H9 (cell line): ENCODE data around the gene MIPEP. TPM values are rescaled to one million over a fixed set of nuclear protein-coding genes. Genes with fewer than 3 reads are reported as not detected.

ENCODE experiments used
- DNase-seq: peaks from one replicate; pipeline ENCODE4 v3.0.0-alpha.2; 2017
- H2AFZ ChIP-seq: one replicate; pipeline ENCODE4 v1.6.1; 2013; ENCODE audit warnings: mild to moderate bottlenecking, low read length, control low read depth, moderate library complexity
- H2AK5ac ChIP-seq: 2 replicates; pipeline ENCODE4 v1.6.1; 2013; ENCODE audit warnings: low read length, control low read depth, mixed read lengths; ENCODE audit not compliant: insufficient read length
- H2BK120ac ChIP-seq: one replicate; pipeline ENCODE4 v1.6.1; 2013; ENCODE audit warnings: low read depth, mild to moderate bottlenecking, low read length, control low read depth, inconsistent platforms; ENCODE audit not compliant: poor library complexity, severe bottlenecking
- H2BK12ac ChIP-seq: 2 replicates; pipeline ENCODE4 v1.6.1; 2013; ENCODE audit warnings: low read length, control low read depth, mixed read lengths, low read depth; ENCODE audit not compliant: insufficient read length
- H2BK15ac ChIP-seq: 2 replicates; pipeline ENCODE4 v1.6.1; 2013; ENCODE audit warnings: low read depth, low read length, control low read depth
- H2BK20ac ChIP-seq: one replicate; pipeline ENCODE4 v1.6.1; 2013; ENCODE audit warnings: low read depth, mild to moderate bottlenecking, low read length, control low read depth, inconsistent platforms; ENCODE audit not compliant: poor library complexity, severe bottlenecking
- H2BK5ac ChIP-seq: 2 replicates; pipeline ENCODE4 v1.6.1; 2013; ENCODE audit warnings: low read length, control low read depth, mixed read lengths; ENCODE audit not compliant: insufficient read length
- H3K14ac ChIP-seq: 2 replicates; pipeline ENCODE4 v1.6.1; 2013; ENCODE audit warnings: low read length, control low read depth; ENCODE audit not compliant: insufficient read depth
- H3K18ac ChIP-seq: 2 replicates; pipeline ENCODE4 v1.6.1; 2013; ENCODE audit warnings: low read depth, mild to moderate bottlenecking, mixed read lengths, low read length, control low read depth; ENCODE audit not compliant: insufficient read length
- H3K23ac ChIP-seq: 2 replicates; pipeline ENCODE4 v1.6.1; 2013; ENCODE audit warnings: low read length, control low read depth, mixed read lengths, low read depth; ENCODE audit not compliant: insufficient read length
- H3K23me2 ChIP-seq: 2 replicates; pipeline ENCODE4 v1.6.1; 2013; ENCODE audit warnings: low read depth, mild to moderate bottlenecking, mixed read lengths, low read length, control low read depth; ENCODE audit not compliant: insufficient read length, poor library complexity, severe bottlenecking
- H3K27ac ChIP-seq: 2 replicates; pipeline ENCODE4 v1.5.1; 2013; ENCODE audit warnings: low read length, control low read depth, mixed read lengths, low read depth; ENCODE audit not compliant: insufficient read length
- H3K27me3 ChIP-seq: 2 replicates; pipeline ENCODE4 v1.6.1; 2013; ENCODE audit warnings: low read length, control low read depth, inconsistent platforms; ENCODE audit not compliant: insufficient read depth
- H3K4ac ChIP-seq: 2 replicates; pipeline ENCODE4 v1.6.1; 2013; ENCODE audit warnings: low read depth, mild to moderate bottlenecking, control low read depth, inconsistent platforms, low read length, moderate library complexity
- H3K4me1 ChIP-seq: 2 replicates; pipeline ENCODE4 v1.6.1; 2013; ENCODE audit warnings: low read length, control low read depth, inconsistent platforms; ENCODE audit not compliant: insufficient read depth
- H3K4me2 ChIP-seq: 2 replicates; pipeline ENCODE4 v1.6.1; 2013; ENCODE audit warnings: low read length, control low read depth, mixed read lengths; ENCODE audit not compliant: insufficient read length, insufficient read depth
- H3K56ac ChIP-seq: 2 replicates; pipeline ENCODE4 v1.6.1; 2013; ENCODE audit warnings: low read depth, mild to moderate bottlenecking, mixed read lengths, low read length, control low read depth; ENCODE audit not compliant: insufficient read length
- H3K79me1 ChIP-seq: 2 replicates; pipeline ENCODE4 v1.6.1; 2013; ENCODE audit warnings: low read depth, mild to moderate bottlenecking, moderate library complexity, low read length, control low read depth, inconsistent platforms; ENCODE audit not compliant: insufficient read depth, poor library complexity, severe bottlenecking
- H3K79me2 ChIP-seq: 2 replicates; pipeline ENCODE4 v1.6.1; 2013; ENCODE audit warnings: low read length, control low read depth, inconsistent platforms; ENCODE audit not compliant: insufficient read depth
- H3K9ac ChIP-seq: 2 replicates; pipeline ENCODE4 v1.6.1; 2013; ENCODE audit warnings: low read length, control low read depth, mixed read lengths; ENCODE audit not compliant: insufficient read length; ENCODE audit errors: extremely low read depth
- H3K9me3 ChIP-seq: one replicate; pipeline ENCODE4 v1.6.1; 2013; ENCODE audit warnings: low read depth, low read length, inconsistent platforms; ENCODE audit not compliant: control insufficient read depth
- H3T11ph ChIP-seq: one replicate; pipeline ENCODE4 v1.6.1; 2013; ENCODE audit warnings: mild to moderate bottlenecking, low read length, control low read depth, inconsistent platforms
- H4K20me1 ChIP-seq: one replicate; pipeline ENCODE4 v1.6.1; 2013; ENCODE audit not compliant: control insufficient read depth, insufficient read length, insufficient read depth
- H4K5ac ChIP-seq: 2 replicates; pipeline ENCODE4 v1.6.1; 2013; ENCODE audit warnings: low read depth, mild to moderate bottlenecking, mixed read lengths, low read length, control low read depth; ENCODE audit not compliant: insufficient read length
- H4K8ac ChIP-seq: replicated peaks from 2 replicates; pipeline ENCODE4 v1.6.1; 2013; ENCODE audit warnings: low read length, control low read depth, mixed read lengths, low read depth; ENCODE audit not compliant: insufficient read length
- H4K91ac ChIP-seq: 2 replicates; pipeline ENCODE4 v1.6.1; 2013; ENCODE audit warnings: low read depth, mild to moderate bottlenecking, moderate library complexity, mixed read lengths, low read length, control low read depth; ENCODE audit not compliant: insufficient read length
- H3K27ac Mint-ChIP-seq, 3 experiments: 2 replicates in 2 of 3; 3 replicates in 1 of 3; pipeline ENCODE4 v1.8.0; 2020 to 2021; ENCODE audit warnings: mixed read lengths in 3 of 3, mild to moderate bottlenecking in 1 of 3, moderate library complexity in 1 of 3
- H3K27me3 Mint-ChIP-seq: 2 replicates; pipeline ENCODE4 v1.8.0; 2021; ENCODE audit warnings: low read depth, mild to moderate bottlenecking, moderate library complexity, mixed read lengths
- H3K36me3 Mint-ChIP-seq, 3 experiments: 2 replicates in 2 of 3; 3 replicates in 1 of 3; pipeline ENCODE4 v1.8.0; 2020 to 2021; ENCODE audit warnings: low read depth in 3 of 3, mixed read lengths in 3 of 3; ENCODE audit not compliant: insufficient read depth in 1 of 3
- H3K4me1 Mint-ChIP-seq, 2 experiments: 2 replicates each; pipeline ENCODE4 v1.8.0; 2020; ENCODE audit warnings: mixed read lengths in 2 of 2
- H3K4me3 Mint-ChIP-seq, 2 experiments: 2 replicates in 1 of 2; 3 replicates in 1 of 2; pipeline ENCODE4 v1.8.0; 2020 to 2021; ENCODE audit warnings: mild to moderate bottlenecking in 2 of 2, mixed read lengths in 2 of 2, moderate library complexity in 1 of 2
- H3K9me3 Mint-ChIP-seq, 2 experiments: 2 replicates in 1 of 2; 3 replicates in 1 of 2; pipeline ENCODE4 v1.8.0; 2020; ENCODE audit warnings: mild to moderate bottlenecking in 2 of 2, mixed read lengths in 2 of 2, moderate library complexity in 1 of 2
- total RNA-seq: library from RNA; stranded (reverse); gene quantifications from 2 replicates; pipeline ENCODE4 v1.2.1, GENCODE V29; 2021
- TF ChIP-seq, protein P1 (sequence below): fragments of 200-600 bp; sonication (generic); conservative IDR thresholded peaks from 3 replicates; pipeline ENCODE4 v1.8.0; 2021; ENCODE audit warnings: antibody characterized with exemption, mild to moderate bottlenecking

Gene MIPEP
- total RNA-seq, 1 experiment from 2014 or later = 18.5 TPM

GRCh38 chr13:23744315-23744714, 144.9 kb downstream of the MIPEP start:
- H3K56ac ChIP-seq = no peak overlapping the region
- no peaks in the 10 kb centered on the region for H3K23me2 ChIP-seq
- H2AK5ac ChIP-seq = no peak overlapping the region
- H3K18ac ChIP-seq = no peak overlapping the region
- no peak for DNase-seq
- Mint-ChIP-seq H3K4me3 (no peak overlapping the region), H3K36me3 (peaks cover 0 to 3% (median 2%) of the 10 kb centered on the region in 3 experiments; a peak in 3 of 7 replicates), H3K27me3 (no peaks in the 10 kb centered on the region), H3K9me3 (no peaks in the 10 kb centered on the region), H3K4me1 (peaks cover 19% of the 10 kb centered on the region in 2 experiments), H3K27ac (no peak overlapping the region)
- H2BK20ac ChIP-seq = no peak overlapping the region
- no peaks in the 10 kb centered on the region for H3K9me3 ChIP-seq
- H4K5ac ChIP-seq = no peak overlapping the region
- H3K4me2 ChIP-seq = no peak overlapping the region
- no peak overlapping the region for H2BK120ac ChIP-seq
- no peak overlapping the region for H3K14ac ChIP-seq
- no peak overlapping the region for H2AFZ ChIP-seq
- H3K27ac ChIP-seq = no peak overlapping the region
- H3K79me1 ChIP-seq = no peaks in the 10 kb centered on the region
- H3K79me2 ChIP-seq = no peaks in the 10 kb centered on the region
- no peak overlapping the region for H3K23ac ChIP-seq
- H4K20me1 ChIP-seq = no peaks in the 10 kb centered on the region
- no peak overlapping the region for H2BK15ac ChIP-seq
- H4K91ac ChIP-seq = no peak overlapping the region
- H2BK5ac ChIP-seq = no peak overlapping the region
- no peak overlapping the region for H3K4ac ChIP-seq
- H3K9ac ChIP-seq = no peak overlapping the region
- no peak overlapping the region for H3T11ph ChIP-seq
- TF ChIP-seq, protein P1, sequence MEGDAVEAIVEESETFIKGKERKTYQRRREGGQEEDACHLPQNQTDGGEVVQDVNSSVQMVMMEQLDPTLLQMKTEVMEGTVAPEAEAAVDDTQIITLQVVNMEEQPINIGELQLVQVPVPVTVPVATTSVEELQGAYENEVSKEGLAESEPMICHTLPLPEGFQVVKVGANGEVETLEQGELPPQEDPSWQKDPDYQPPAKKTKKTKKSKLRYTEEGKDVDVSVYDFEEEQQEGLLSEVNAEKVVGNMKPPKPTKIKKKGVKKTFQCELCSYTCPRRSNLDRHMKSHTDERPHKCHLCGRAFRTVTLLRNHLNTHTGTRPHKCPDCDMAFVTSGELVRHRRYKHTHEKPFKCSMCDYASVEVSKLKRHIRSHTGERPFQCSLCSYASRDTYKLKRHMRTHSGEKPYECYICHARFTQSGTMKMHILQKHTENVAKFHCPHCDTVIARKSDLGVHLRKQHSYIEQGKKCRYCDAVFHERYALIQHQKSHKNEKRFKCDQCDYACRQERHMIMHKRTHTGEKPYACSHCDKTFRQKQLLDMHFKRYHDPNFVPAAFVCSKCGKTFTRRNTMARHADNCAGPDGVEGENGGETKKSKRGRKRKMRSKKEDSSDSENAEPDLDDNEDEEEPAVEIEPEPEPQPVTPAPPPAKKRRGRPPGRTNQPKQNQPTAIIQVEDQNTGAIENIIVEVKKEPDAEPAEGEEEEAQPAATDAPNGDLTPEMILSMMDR = no peak
- no peaks in the 10 kb centered on the region for H3K27me3 ChIP-seq
- peaks cover 2% of the 10 kb centered on the region; the same call in 1 of the 2 replicates for H3K4me1 ChIP-seq
- no peak overlapping the region for H4K8ac ChIP-seq
- no peak overlapping the region for H2BK12ac ChIP-seq
